Measurements from ENCODE around the gene GJB4.
"Not testable (repeated sequence)": the region's sequence is repeated elsewhere in the genome, so short reads cannot be mapped to it uniquely, and the experiment has no call there.

Gene GJB4

DNA sequence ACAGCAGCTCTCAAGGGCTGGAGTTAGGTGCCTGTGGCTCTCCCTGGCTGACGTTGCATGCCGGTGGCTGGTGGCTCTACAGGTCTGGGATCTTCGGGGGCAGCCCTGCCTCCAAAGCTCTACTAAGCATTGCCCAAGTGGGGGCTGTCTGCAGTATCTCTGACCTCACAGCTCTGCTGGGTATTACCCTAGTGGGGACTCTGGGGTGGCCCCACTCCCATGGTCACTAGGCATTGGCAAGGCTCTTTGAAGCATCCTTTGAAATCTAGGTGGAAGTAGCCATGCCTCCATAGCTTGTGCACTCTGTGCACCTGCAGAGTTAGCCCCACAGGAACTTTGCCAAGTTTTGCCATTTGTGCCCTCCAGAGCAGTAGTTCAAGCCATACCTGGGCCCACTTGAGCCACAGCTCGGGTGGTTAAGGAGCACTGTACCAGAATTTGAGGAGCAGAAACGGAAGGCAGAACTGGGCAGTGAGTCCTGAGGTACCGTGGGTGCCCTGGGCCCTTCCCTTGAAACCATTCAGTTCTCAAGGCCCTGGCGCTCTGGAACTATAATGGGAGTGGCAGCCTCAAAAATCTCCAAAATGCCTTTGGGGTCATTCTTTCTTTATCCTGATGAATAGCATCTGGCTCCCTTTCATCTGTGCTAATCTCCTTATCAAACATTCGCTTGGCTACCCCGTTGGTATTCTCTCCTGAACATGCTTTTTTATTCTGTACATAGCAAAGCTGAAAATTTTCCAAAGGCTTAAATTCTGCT is 48.7 kb downstream of the GJB4 start:
- DNase-seq, result peak; percentile 10

DNA sequence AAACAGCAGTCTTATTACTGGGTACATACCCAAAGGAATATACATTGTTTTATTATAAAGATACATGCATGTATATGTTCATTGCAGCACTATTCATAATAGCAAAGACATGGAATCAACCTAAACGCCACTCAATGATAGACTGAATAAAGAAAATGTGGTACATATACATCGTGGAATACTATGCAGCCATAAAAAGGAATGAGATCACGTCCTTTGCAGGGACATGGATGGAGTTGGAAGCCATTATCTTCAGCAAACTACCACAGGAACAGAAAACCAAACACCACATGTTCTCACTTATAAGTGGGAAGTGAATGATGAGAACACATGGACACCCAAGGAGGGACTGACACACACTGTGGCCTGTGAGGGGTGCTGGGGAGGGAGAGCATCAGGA is 51.2 kb downstream of the GJB4 start:
- not testable (repeated sequence) for DNase-seq

Measured in eye (tissue), 1 donor.